A549 treated with DMSO at 1 μM for 4 hours (cell line): ENCODE data around the gene FAM221B. TPM values are rescaled to one million over a fixed set of nuclear protein-coding genes. Genes with fewer than 3 reads are reported as not detected.

Experiments used
- total RNA-seq: library from RNA; stranded (reverse); fragments of 200-300 nt; extraction: Qiagen RNA extraction; gene quantifications from 5 replicates; pipeline ENCODE4 v1.2.3, GENCODE V29; 2022; ENCODE audit warnings: low read depth

Gene FAM221B
- total RNA-seq = not detected in 5 replicates

GRCh38 chr9:35828716-35829083 lies at the start of gene FAM221B:
FAM221B (minus strand) TSS chr9:35828732; CDS start chr9:35826161, 2,571 bp downstream.

GRCh38 chr9:35870351-35870923 lies 41.9 kb upstream of the FAM221B start, which contains the start of gene OR13J1:
OR13J1 (minus strand) TSS chr9:35870401; CDS start chr9:35870401, 0 bp downstream.

GRCh38 chr9:35829084-35829763 lies 692 bp upstream of the FAM221B start, which contains the start of gene TMEM8B:
TMEM8B (plus strand) TSS chr9:35829228; CDS start chr9:35829448, 220 bp downstream.

GRCh38 chr9:35814841-35815543 lies 13.5 kb downstream of the FAM221B start, which contains the start of gene HINT2:
HINT2 (minus strand) TSS chr9:35815042; CDS start chr9:35814979, 63 bp downstream.

GRCh38 chr9:35812025-35812602 lies 16.4 kb downstream of the FAM221B start, which contains the start of gene SPAG8:
SPAG8 (minus strand) TSS chr9:35812262; CDS start chr9:35812147, 115 bp downstream.

GRCh38 chr9:35791297-35791921 lies 37.1 kb downstream of the FAM221B start, which contains the start of gene NPR2:
NPR2 (plus strand) TSS chr9:35791591; CDS start chr9:35792409, 818 bp downstream.

Other genes starting within 250 kb of the FAM221B start
- gene TESK1, start 223.5 kb downstream of the FAM221B start, total RNA-seq = 22.2 to 26.3 TPM (median 22.7 TPM) in 5 replicates
- 0.06 to 0.13 TPM (median 0.10 TPM) in 3 of 5 replicates, not detected in the others for gene CD72, start 210.3 kb downstream of the FAM221B start, total RNA-seq
- gene SIT1, start 177.8 kb downstream of the FAM221B start, total RNA-seq = not detected in 5 replicates
- gene RMRP, start 170.7 kb downstream of the FAM221B start, total RNA-seq = 7.7 to 45.5 TPM (median 11.2 TPM) in 4 of 5 replicates, not detected in the other
- gene CCDC107, start 170.4 kb downstream of the FAM221B start, total RNA-seq = 20.7 to 25.4 TPM (median 22.7 TPM) in 5 replicates
- gene ARHGEF39, start 163.5 kb downstream of the FAM221B start, total RNA-seq = 11.9 to 21.4 TPM (median 19.4 TPM) in 5 replicates
- gene CA9, start 154.8 kb downstream of the FAM221B start, total RNA-seq = 3.4 to 8.1 TPM (median 6.2 TPM) in 5 replicates
- gene TPM2, start 138.8 kb downstream of the FAM221B start, total RNA-seq = 576 to 636 TPM (median 626 TPM) in 5 replicates
- gene TLN1, start 96.5 kb downstream of the FAM221B start, total RNA-seq = 104 to 127 TPM (median 121 TPM) in 5 replicates
- 55.2 to 62.8 TPM (median 58.7 TPM) in 5 replicates for gene CREB3, start 96.1 kb downstream of the FAM221B start, total RNA-seq
- 27.0 to 34.7 TPM (median 32.4 TPM) in 5 replicates for gene GBA2, start 79.5 kb downstream of the FAM221B start, total RNA-seq
- gene RGP1, start 79.4 kb downstream of the FAM221B start, total RNA-seq = 13.0 to 17.9 TPM (median 16.5 TPM) in 5 replicates
- 0.23 to 0.38 TPM in 2 of 5 replicates, not detected in the others for gene MSMP, start 74.5 kb downstream of the FAM221B start, total RNA-seq
- 3.8 to 6.4 TPM (median 5.9 TPM) in 5 replicates for gene NPR2, start 37.1 kb downstream of the FAM221B start, total RNA-seq
- 0.24 to 0.70 TPM (median 0.46 TPM) in 4 of 5 replicates, not detected in the other for gene SPAG8, start 16.5 kb downstream of the FAM221B start, total RNA-seq
- 73.1 to 103 TPM (median 93.6 TPM) in 5 replicates for gene HINT2, start 13.7 kb downstream of the FAM221B start, total RNA-seq
- gene TMEM8B, start 496 bp upstream of the FAM221B start, total RNA-seq = 1.5 to 3.4 TPM (median 3.1 TPM) in 5 replicates
- not detected in 5 replicates for gene OR13J1, start 41.7 kb upstream of the FAM221B start, total RNA-seq
- 0.11 to 0.17 TPM (median 0.14 TPM) in 3 of 5 replicates, not detected in the others for gene HRCT1, start 77.5 kb upstream of the FAM221B start, total RNA-seq
- gene SPAAR, start 80.8 kb upstream of the FAM221B start, total RNA-seq = 0.08 TPM in 1 of 5 replicates, not detected in the others
- not detected in 5 replicates for gene OR2S2, start 129.4 kb upstream of the FAM221B start, total RNA-seq
- gene RECK, start 208.2 kb upstream of the FAM221B start, total RNA-seq = 5.0 to 7.2 TPM (median 6.7 TPM) in 5 replicates